ENCODE data around the gene DMRTC1B. TPM values are rescaled to one million over a fixed set of nuclear protein-coding genes. Genes with fewer than 3 reads are reported as not detected.
"Not testable (repeated sequence)": the region's sequence is repeated elsewhere in the genome, so short reads cannot be mapped to it uniquely, and the experiment has no call there.

DMRTC1B gene
- total RNA-seq, 2 donors from 2014 or later: 0.65 to 0.86 TPM

GRCh38 chrX:72790390-72790789 is 13.7 kb downstream of the DMRTC1B start:
- not testable (repeated sequence) for ATAC-seq; H3K4me1 Mint-ChIP-seq; DNase-seq; H3K9me3 ChIP-seq (ENCODE audit: control insufficient read depth, low read length, poor library complexity, severe bottlenecking); H3K27me3 Mint-ChIP-seq; H3K4me3 Mint-ChIP-seq; H3K27ac Mint-ChIP-seq; H3K36me3 Mint-ChIP-seq (ENCODE audit: low read depth)

- not testable (repeated sequence) for ATAC-seq; H3K4me1 Mint-ChIP-seq; H3K27ac Mint-ChIP-seq; H3K27me3 Mint-ChIP-seq; H3K9me3 ChIP-seq (ENCODE audit: control insufficient read depth, low read length, poor library complexity, severe bottlenecking); DNase-seq; H3K36me3 Mint-ChIP-seq (ENCODE audit: low read depth); H3K4me3 Mint-ChIP-seq
Measured at GRCh38 chrX:72808110-72808509, 31.4 kb downstream of the DMRTC1B start, which contains the start of gene FAM236D. Gene FAM236D, minus strand, starts transcription at chrX:72808210. Its CDS starts 100 bp downstream, at chrX:72808110.

GRCh38 chrX:72830701-72831100 is 54.0 kb downstream of the DMRTC1B start:
- H3K27ac Mint-ChIP-seq; H3K36me3 Mint-ChIP-seq (ENCODE audit: low read depth); ATAC-seq; H3K4me3 Mint-ChIP-seq; H3K27me3 Mint-ChIP-seq; H3K9me3 ChIP-seq (ENCODE audit: control insufficient read depth, low read length, poor library complexity, severe bottlenecking); H3K4me1 Mint-ChIP-seq; DNase-seq: not testable (repeated sequence)

GRCh38 chrX:72837532-72837931 is 60.8 kb downstream of the DMRTC1B start:
- not testable (repeated sequence) for H3K27me3 Mint-ChIP-seq; H3K36me3 Mint-ChIP-seq (ENCODE audit: low read depth); DNase-seq; H3K9me3 ChIP-seq (ENCODE audit: control insufficient read depth, low read length, poor library complexity, severe bottlenecking); ATAC-seq; H3K4me3 Mint-ChIP-seq; H3K4me1 Mint-ChIP-seq; H3K27ac Mint-ChIP-seq

GRCh38 chrX:72882898-72883297 is 106.2 kb downstream of the DMRTC1B start:
- not testable (repeated sequence) for H3K4me3 Mint-ChIP-seq; ATAC-seq; DNase-seq; H3K27ac Mint-ChIP-seq; H3K4me1 Mint-ChIP-seq; H3K27me3 Mint-ChIP-seq; H3K9me3 ChIP-seq (ENCODE audit: control insufficient read depth, low read length, poor library complexity, severe bottlenecking); H3K36me3 Mint-ChIP-seq (ENCODE audit: low read depth)

GRCh38 chrX:72889740-72890139 is 113.0 kb downstream of the DMRTC1B start:
- H3K27me3 Mint-ChIP-seq; H3K9me3 ChIP-seq (ENCODE audit: control insufficient read depth, low read length, poor library complexity, severe bottlenecking); H3K36me3 Mint-ChIP-seq (ENCODE audit: low read depth); H3K4me1 Mint-ChIP-seq; ATAC-seq; DNase-seq; H3K27ac Mint-ChIP-seq; H3K4me3 Mint-ChIP-seq: not testable (repeated sequence)

Other genes with a start within 250 kb of the DMRTC1B start
- 10 to 100 TPM; 13.7 to 14.3 TPM for gene HDAC8, start 204.0 kb upstream of the DMRTC1B start, total RNA-seq
- gene PHKA1, start 62.6 kb upstream of the DMRTC1B start, total RNA-seq: under 1 TPM; 0.29 to 0.32 TPM
- gene FAM236B, start 5.8 kb downstream of the DMRTC1B start, total RNA-seq: not detected
- gene FAM236D, start 31.3 kb downstream of the DMRTC1B start, total RNA-seq: not detected
- gene FAM236C, start 135.7 kb downstream of the DMRTC1B start, total RNA-seq: not detected
- gene FAM236A, start 161.3 kb downstream of the DMRTC1B start, total RNA-seq: not detected
- gene DMRTC1, start 166.9 kb downstream of the DMRTC1B start, total RNA-seq: 1 to 10 TPM in 1 of 2 donors, not detected in 1; 1.8 TPM
- not detected for gene PABPC1L2B, start 226.0 kb downstream of the DMRTC1B start, total RNA-seq

All from T-helper 17 cell (primary cell).